Measurements from ENCODE around the gene RSAD1. TPM values are rescaled to one million over a fixed set of nuclear protein-coding genes. Genes with fewer than 3 reads are reported as not detected.

Gene RSAD1
- total RNA-seq, 3 donors from 2014 or later = 59.9 to 67.7 (median 67.4) TPM

- H3K9me3 Mint-ChIP-seq = no peaks in the 10 kb centered on the region
- no peak for ATAC-seq
- no peaks in the 10 kb centered on the region for H3K36me3 Mint-ChIP-seq (ENCODE audit: insufficient read depth)
- H3K27me3 Mint-ChIP-seq (ENCODE audit: low read depth) = no peaks in the 10 kb centered on the region
- no peak for DNase-seq
- peaks cover 30% of the 10 kb centered on the region for H3K4me1 Mint-ChIP-seq (ENCODE audit: low read depth)
- H3K4me3 Mint-ChIP-seq = no peak overlapping the region
These were observed 27.0 kb downstream of the RSAD1 start for GRCh38 chr17:50505591-50506130.

- no peak for ATAC-seq
- H3K4me3 Mint-ChIP-seq = no peak overlapping the region
- no peaks in the 10 kb centered on the region for H3K9me3 Mint-ChIP-seq
- DNase-seq = no peak
- H3K4me1 Mint-ChIP-seq (ENCODE audit: low read depth) = peaks cover 37% of the 10 kb centered on the region
- no peaks in the 10 kb centered on the region for H3K36me3 Mint-ChIP-seq (ENCODE audit: insufficient read depth)
- H3K27me3 Mint-ChIP-seq (ENCODE audit: low read depth) = no peaks in the 10 kb centered on the region
These were observed 27.6 kb downstream of the RSAD1 start for GRCh38 chr17:50506298-50506697.

DNA sequence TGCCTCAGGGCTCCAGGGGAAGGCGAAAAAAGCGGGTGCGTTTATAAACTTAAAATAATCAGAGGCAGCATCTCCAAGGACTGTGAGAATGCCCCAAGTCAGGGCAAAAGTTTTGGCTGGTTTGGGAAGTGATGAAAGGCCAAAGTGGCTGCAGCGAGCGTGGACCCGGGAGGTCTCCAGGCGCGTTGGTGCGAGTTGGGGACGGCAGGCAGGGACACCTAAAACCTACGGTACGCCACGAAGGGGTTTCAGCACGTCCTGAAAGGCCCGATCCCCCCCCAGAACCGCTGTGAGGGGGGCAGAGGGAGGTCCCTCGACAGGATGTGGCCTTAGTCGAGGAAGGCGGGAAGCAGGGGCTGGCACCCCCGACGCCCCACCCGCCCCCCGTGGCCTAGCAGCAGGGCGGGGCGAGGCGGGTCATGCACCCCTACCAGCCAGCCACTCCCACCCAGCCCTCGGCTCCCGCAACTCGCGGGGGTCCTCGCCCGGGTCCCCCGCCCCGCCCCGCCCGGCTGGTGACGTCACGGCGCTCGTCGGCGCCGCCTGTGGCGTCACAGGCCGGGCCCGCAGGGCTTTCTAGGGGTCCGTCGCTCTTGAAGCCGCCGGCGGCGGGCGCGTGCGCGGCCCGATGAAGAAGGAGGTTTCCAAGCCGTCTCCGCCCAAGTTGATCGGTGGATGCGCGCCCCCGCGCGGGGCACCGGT lies 29.4 kb downstream of the RSAD1 start, which contains the start of gene MYCBPAP:
Gene MYCBPAP, plus strand, starts transcription at position 569 of the 702 bp plus-strand sequence. CDS start 236 bp downstream, outside the sequence.
- Mint-ChIP-seq H3K4me1 (ENCODE audit: low read depth) (peaks cover 47% of the 10 kb centered on the region), H3K36me3 (ENCODE audit: insufficient read depth) (no peaks in the 10 kb centered on the region), H3K9me3 (no peaks in the 10 kb centered on the region), H3K27me3 (ENCODE audit: low read depth) (no peaks in the 10 kb centered on the region), H3K4me3 (peak within 1 kb of the TSS; percentile 86)
- ATAC-seq = peak; percentile 67 to 79
- DNase-seq = peak; percentile 46

DNA sequence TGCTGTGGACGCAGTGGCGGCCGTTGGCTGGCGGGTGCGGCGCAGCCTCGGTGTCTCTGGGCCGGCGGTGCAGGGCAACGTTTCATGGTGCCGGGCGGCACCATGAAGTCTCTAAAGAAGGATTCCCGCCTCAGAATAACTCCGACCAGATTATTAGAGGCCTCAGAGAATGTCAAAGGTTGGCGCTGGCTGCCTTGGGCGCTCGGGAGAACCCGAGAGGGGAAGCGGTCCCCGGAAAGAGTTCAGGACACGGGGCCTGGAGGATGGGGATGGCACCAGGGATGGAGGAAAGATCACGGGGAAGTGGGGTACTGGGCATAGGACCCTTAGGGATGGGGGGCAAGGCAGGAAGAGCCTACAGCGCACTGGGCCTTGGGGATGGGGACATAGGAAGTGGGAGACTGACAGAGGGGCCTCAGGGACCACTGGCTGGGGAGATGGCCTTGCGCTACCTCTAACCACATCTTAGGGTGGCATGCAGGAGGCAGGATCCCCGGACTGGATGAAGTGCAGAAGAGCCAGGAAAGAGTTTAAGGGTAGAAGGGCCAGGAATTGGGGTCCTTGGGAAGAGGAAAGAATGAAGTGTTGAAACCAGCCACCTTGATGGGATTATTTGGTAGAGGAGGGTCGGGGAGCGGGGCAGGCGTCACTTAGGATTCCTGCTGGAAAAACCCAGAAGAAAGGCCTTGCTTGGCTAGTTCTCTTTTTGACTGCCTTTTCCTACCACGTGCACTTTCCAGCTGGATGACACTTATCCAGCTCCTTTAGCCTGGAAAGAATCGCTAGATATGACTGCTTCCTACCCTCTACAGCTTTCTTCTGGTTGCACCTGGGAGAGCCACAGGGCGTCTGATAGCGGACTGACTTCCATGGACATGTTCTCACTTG lies 30.2 kb downstream of the RSAD1 start:
- Mint-ChIP-seq H3K9me3 (no peaks in the 10 kb centered on the region), H3K4me3 (peak overlapping the region; percentile 85), H3K4me1 (ENCODE audit: low read depth) (peaks cover 44% of the 10 kb centered on the region), H3K27me3 (ENCODE audit: low read depth) (no peaks in the 10 kb centered on the region), H3K36me3 (ENCODE audit: insufficient read depth) (no peaks in the 10 kb centered on the region)
- ATAC-seq (no peak), DNase-seq (no peak)

- DNase-seq (no peak), ATAC-seq (peak; percentile 78 to 83)
- peaks cover 38% of the 10 kb centered on the region for H3K4me1 Mint-ChIP-seq (ENCODE audit: low read depth)
- H3K9me3 Mint-ChIP-seq = no peaks in the 10 kb centered on the region
- H3K27me3 Mint-ChIP-seq (ENCODE audit: low read depth) = no peaks in the 10 kb centered on the region
- no peaks in the 10 kb centered on the region for H3K36me3 Mint-ChIP-seq (ENCODE audit: insufficient read depth)
- peak overlapping the region; percentile 33 for H3K4me3 Mint-ChIP-seq
These were observed 32.4 kb downstream of the RSAD1 start for GRCh38 chr17:50511058-50511457.

DNA sequence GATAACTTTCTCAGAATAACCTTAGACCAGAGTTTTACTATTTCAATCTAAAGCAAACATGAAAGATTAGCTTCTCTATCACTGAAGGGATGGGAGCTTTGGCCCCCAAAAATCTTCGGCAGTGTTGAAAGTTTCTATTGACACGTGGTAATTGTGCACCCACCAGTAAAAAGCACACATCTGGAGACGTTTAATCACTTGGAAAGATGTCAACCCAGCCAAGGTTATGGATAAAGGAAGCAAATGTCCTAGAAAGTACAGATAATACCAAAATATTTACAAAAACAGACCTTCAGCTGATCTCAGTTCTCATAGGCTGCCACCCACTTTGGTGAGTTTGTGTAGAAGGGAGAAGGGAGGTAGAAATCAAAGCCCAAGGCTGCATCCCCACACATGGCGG lies 34.8 kb downstream of the RSAD1 start:
- Mint-ChIP-seq H3K9me3 (no peaks in the 10 kb centered on the region), H3K4me3 (no peak overlapping the region), H3K27me3 (ENCODE audit: low read depth) (no peaks in the 10 kb centered on the region), H3K36me3 (ENCODE audit: insufficient read depth) (no peaks in the 10 kb centered on the region), H3K4me1 (ENCODE audit: low read depth) (peaks cover 40% of the 10 kb centered on the region)
- no peak for ATAC-seq
- DNase-seq = no peak

- Mint-ChIP-seq H3K4me1 (ENCODE audit: low read depth) (peaks cover 33% of the 10 kb centered on the region), H3K27me3 (ENCODE audit: low read depth) (no peaks in the 10 kb centered on the region), H3K4me3 (no peak overlapping the region), H3K36me3 (ENCODE audit: insufficient read depth) (no peaks in the 10 kb centered on the region), H3K9me3 (no peaks in the 10 kb centered on the region)
- DNase-seq (no peak), ATAC-seq (no peak)
These were observed 35.7 kb downstream of the RSAD1 start for GRCh38 chr17:50514388-50514787.

DNA sequence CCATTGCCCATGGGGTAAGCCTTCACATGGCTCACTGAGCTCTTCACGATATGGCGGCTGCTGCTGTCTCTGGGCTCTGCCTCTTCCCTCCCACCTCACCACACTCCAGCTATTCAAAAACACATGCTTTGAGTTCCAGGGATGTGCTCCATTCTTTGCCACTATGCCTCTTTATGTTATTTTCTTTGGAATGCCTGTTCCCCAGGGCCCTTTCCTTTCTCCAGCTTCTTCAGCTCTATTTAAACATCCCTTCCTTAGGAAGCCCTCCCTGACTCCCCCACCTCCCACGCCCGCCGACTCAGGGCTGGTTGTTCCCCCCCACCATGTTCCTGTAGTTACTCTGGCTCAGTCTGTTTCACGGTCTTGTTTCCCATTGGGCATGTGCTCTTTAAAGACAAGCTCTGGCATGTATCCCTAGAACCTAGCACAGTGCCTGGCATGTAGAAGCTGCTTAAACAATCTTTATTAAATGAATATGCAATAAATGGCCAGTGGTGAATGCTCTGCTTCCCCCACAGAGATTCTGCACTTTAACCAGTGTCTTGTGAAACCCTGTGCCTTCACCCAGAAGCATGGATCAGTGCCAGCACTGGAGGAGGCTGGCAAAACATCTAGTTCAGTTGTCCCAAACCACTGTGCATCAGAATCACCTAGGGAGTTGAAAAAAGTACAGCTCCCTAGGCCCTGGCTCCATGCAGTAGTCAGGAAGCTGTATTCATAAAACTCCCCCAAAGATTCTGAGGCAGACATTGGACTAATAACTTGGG lies 36.5 kb downstream of the RSAD1 start:
- ATAC-seq = no peak
- H3K36me3 Mint-ChIP-seq (ENCODE audit: insufficient read depth) = no peaks in the 10 kb centered on the region

DNA sequence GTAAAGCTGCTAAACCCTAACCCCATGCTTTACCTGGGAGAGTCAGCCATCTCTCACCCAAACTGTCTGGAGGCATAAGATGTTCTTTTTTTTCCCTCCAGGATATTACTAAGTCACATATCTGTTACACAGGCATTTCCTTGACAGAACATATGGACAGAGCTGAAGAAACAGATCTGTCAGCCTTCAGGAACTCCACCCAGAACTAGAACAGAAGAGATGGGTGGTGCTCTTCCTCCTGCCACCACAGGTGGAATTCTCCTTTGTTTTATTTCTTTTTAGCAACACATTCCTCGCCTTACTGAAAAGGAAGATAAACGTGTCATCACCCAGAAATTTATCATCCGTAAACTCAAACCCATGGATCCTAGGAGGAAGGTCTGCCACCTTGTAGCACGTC lies 38.4 kb downstream of the RSAD1 start:
- DNase-seq (no peak), ATAC-seq (no peak)
- Mint-ChIP-seq H3K4me3 (no peak overlapping the region), H3K4me1 (ENCODE audit: low read depth) (peaks cover 12% of the 10 kb centered on the region), H3K36me3 (ENCODE audit: insufficient read depth) (no peaks in the 10 kb centered on the region), H3K9me3 (no peaks in the 10 kb centered on the region), H3K27me3 (ENCODE audit: low read depth) (no peaks in the 10 kb centered on the region)

More for the DNA sequence above, 36.5 kb downstream of the RSAD1 start:
- peaks cover 27% of the 10 kb centered on the region for H3K4me1 Mint-ChIP-seq (ENCODE audit: low read depth)
- DNase-seq = no peak
- no peak overlapping the region for H3K4me3 Mint-ChIP-seq
- H3K9me3 Mint-ChIP-seq = no peaks in the 10 kb centered on the region
- no peaks in the 10 kb centered on the region for H3K27me3 Mint-ChIP-seq (ENCODE audit: low read depth)

- Mint-ChIP-seq H3K4me3 (no peak overlapping the region), H3K27me3 (ENCODE audit: low read depth) (no peaks in the 10 kb centered on the region), H3K36me3 (ENCODE audit: insufficient read depth) (no peaks in the 10 kb centered on the region), H3K9me3 (no peaks in the 10 kb centered on the region), H3K4me1 (ENCODE audit: low read depth) (peaks cover 8% of the 10 kb centered on the region)
- no peak for DNase-seq
- no peak for ATAC-seq
These were observed 39.1 kb downstream of the RSAD1 start for GRCh38 chr17:50517504-50518383.

GRCh38 chr17:50518384-50519023 lies 39.8 kb downstream of the RSAD1 start:
- H3K36me3 Mint-ChIP-seq (ENCODE audit: insufficient read depth) = no peaks in the 10 kb centered on the region
- peaks cover 8% of the 10 kb centered on the region for H3K4me1 Mint-ChIP-seq (ENCODE audit: low read depth)
- ATAC-seq = no peak
- H3K27me3 Mint-ChIP-seq (ENCODE audit: low read depth) = no peaks in the 10 kb centered on the region
- DNase-seq = no peak
- H3K4me3 Mint-ChIP-seq = no peak overlapping the region
- H3K9me3 Mint-ChIP-seq = no peaks in the 10 kb centered on the region

DNA sequence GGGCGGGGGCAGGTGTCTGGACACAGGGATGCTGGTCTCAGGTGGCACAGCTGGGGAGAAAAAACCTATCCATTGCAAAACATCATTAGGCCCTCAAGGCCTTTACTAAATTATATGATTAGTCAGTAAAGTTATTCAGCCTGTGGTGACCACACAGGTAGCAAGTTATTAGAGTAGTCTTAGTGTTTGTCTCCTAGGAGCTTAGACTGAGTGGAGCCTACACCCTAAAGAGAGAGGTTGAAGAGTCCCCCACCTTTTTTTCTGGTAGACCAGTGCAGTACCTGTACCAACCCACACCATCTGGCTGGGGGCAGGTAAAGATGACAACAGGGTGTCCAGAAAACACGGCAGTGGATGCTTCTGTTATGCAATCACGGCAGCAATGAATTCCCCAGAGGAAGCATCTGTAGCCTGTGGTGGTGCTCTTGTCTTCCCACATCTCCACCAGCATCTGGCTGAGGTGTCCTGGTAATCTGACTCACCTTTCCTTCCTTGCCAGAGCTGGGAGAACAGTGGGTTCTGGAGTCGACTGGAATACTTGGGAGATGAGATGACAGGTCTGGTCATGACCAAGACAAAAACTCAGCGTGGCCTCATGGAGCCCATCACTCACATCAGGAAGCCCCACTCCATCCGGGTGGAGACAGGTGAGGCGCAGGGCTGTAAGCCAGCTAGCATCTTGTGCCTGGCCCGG lies 40.6 kb downstream of the RSAD1 start:
- Mint-ChIP-seq H3K27me3 (ENCODE audit: low read depth) (no peaks in the 10 kb centered on the region), H3K36me3 (ENCODE audit: insufficient read depth) (no peaks in the 10 kb centered on the region), H3K9me3 (no peaks in the 10 kb centered on the region), H3K4me3 (no peak overlapping the region), H3K4me1 (ENCODE audit: low read depth) (peaks cover 8% of the 10 kb centered on the region)
- no peak for ATAC-seq
- no peak for DNase-seq
